HEK293 (cell line): Measurements from ENCODE around the gene GRM2.

Source experiments
- CTCF ChIA-PET: fragments of 350-600 bp; formaldehyde crosslinking; extraction: SDS; loops from one replicate; lab custom pipeline; 2021; ENCODE audit warnings: antibody characterized with exemption; lab: Yijun Ruan, JAX
- POLR2A ChIA-PET: fragments of 300-600 bp; formaldehyde crosslinking; extraction: SDS; loops from one replicate; lab custom pipeline; 2020; ENCODE audit warnings: antibody characterized with exemption, inconsistent platforms; lab: Yijun Ruan, JAX
- H3K27ac ChIP-seq: fragments of 200-500 bp; sonication (Bioruptor generic); 2 replicates; pipeline ENCODE4 v1.5.1; 2014; ENCODE audit warnings: low read depth, low read length, control low read depth, inconsistent platforms; ENCODE audit errors: extremely low read depth
- H3K36me3 ChIP-seq, 2 experiments: fragments of 200-500 bp in 1 of 2; sonication (Bioruptor generic) in 1 of 2; 1 replicate in 1 of 2; 2 replicates in 1 of 2; pipeline ENCODE4 v1.5.1; 2014 to 2017; ENCODE audit warnings: inconsistent platforms in 2 of 2, low read length in 2 of 2; ENCODE audit not compliant: control insufficient read depth in 2 of 2, insufficient read depth in 1 of 2
- H3K4me1 ChIP-seq: fragments of 200-500 bp; sonication (Bioruptor generic); 2 replicates; pipeline ENCODE4 v1.5.1; 2014; ENCODE audit warnings: mild to moderate bottlenecking, low read length, inconsistent platforms; ENCODE audit not compliant: control insufficient read depth, insufficient read depth
- H3K4me3 ChIP-seq: 2 replicates; pipeline ENCODE4 v1.5.1; 2011; ENCODE audit warnings: low read depth, mild to moderate bottlenecking, control low read depth, low read length, moderate library complexity
- H3K9me3 ChIP-seq: fragments of 200-500 bp; sonication (Bioruptor generic); 2 replicates; pipeline ENCODE4 v1.5.1; 2014; ENCODE audit warnings: low read depth, low read length, inconsistent platforms; ENCODE audit not compliant: control insufficient read depth, insufficient read depth
- ELK4 ChIP-seq: IDR thresholded peaks from 2 replicates; pipeline ENCODE4 v1.6.1; 2011; ENCODE audit warnings: mild to moderate bottlenecking, low read depth, low read length, borderline replicate concordance
- HOXA7 ChIP-seq: sonication (generic); formaldehyde crosslinking; IDR thresholded peaks from 2 replicates; pipeline ENCODE4 v1.8.1; 2022; ENCODE audit warnings: missing genetic modification reagents, borderline replicate concordance
- HOXD13 ChIP-seq: sonication (generic); formaldehyde crosslinking; IDR thresholded peaks from 2 replicates; pipeline ENCODE4 v1.8.0; 2022; ENCODE audit warnings: missing genetic modification reagents, borderline replicate concordance
- OVOL3 ChIP-seq: fragments of 450-650 bp; formaldehyde crosslinking; IDR thresholded peaks from 2 replicates; pipeline ENCODE4 v1.5.1; 2016; ENCODE audit warnings: missing biosample characterization, missing genetic modification characterization
- PRDM2 ChIP-seq: fragments of 450-650 bp; formaldehyde crosslinking; IDR thresholded peaks from 2 replicates; pipeline ENCODE4 v1.5.1; 2016; ENCODE audit warnings: missing biosample characterization, missing genetic modification characterization, borderline replicate concordance
- ZBTB49 ChIP-seq: fragments of 450-650 bp; formaldehyde crosslinking; IDR thresholded peaks from 2 replicates; pipeline ENCODE4 v1.5.1; 2016; ENCODE audit warnings: missing biosample characterization, missing genetic modification characterization, low read depth
- ZFP69B ChIP-seq: fragments of 450-650 bp; formaldehyde crosslinking; IDR thresholded peaks from 2 replicates; pipeline ENCODE4 v1.5.1; 2016; ENCODE audit warnings: missing biosample characterization, missing genetic modification characterization
- ZNF121 ChIP-seq: fragments of 450-650 bp; formaldehyde crosslinking; IDR thresholded peaks from 2 replicates; pipeline ENCODE4 v1.5.1; 2016; ENCODE audit warnings: missing biosample characterization, missing genetic modification characterization
- ZNF133 ChIP-seq: fragments of 450-650 bp; formaldehyde crosslinking; IDR thresholded peaks from 2 replicates; pipeline ENCODE4 v1.5.1; 2016; ENCODE audit warnings: missing biosample characterization, missing genetic modification characterization
- ZNF174 ChIP-seq: fragments of 450-650 bp; formaldehyde crosslinking; IDR thresholded peaks from 2 replicates; pipeline ENCODE4 v1.5.0; 2017; ENCODE audit warnings: missing biosample characterization, mild to moderate bottlenecking, missing genetic modification characterization
- ZNF214 ChIP-seq: fragments of 450-650 bp; formaldehyde crosslinking; IDR thresholded peaks from 2 replicates; pipeline ENCODE4 v1.5.1; 2017; ENCODE audit warnings: missing biosample characterization, mild to moderate bottlenecking, missing genetic modification characterization, borderline replicate concordance
- ZNF280C ChIP-seq: fragments of 450-650 bp; formaldehyde crosslinking; IDR thresholded peaks from 2 replicates; pipeline ENCODE4 v1.5.1; 2016; ENCODE audit warnings: missing biosample characterization, missing genetic modification characterization
- ZNF324 ChIP-seq: fragments of 450-650 bp; formaldehyde crosslinking; IDR thresholded peaks from 2 replicates; pipeline ENCODE4 v1.5.1; 2016; ENCODE audit warnings: missing biosample characterization, missing genetic modification characterization
- ZNF433 ChIP-seq: fragments of 450-650 bp; formaldehyde crosslinking; IDR thresholded peaks from 2 replicates; pipeline ENCODE4 v1.5.1; 2016; ENCODE audit warnings: missing biosample characterization, missing genetic modification characterization, low read depth
- ZNF449 ChIP-seq: fragments of 450-650 bp; formaldehyde crosslinking; IDR thresholded peaks from 2 replicates; pipeline ENCODE4 v1.5.1; 2017; ENCODE audit warnings: missing biosample characterization, mild to moderate bottlenecking, missing genetic modification characterization, moderate library complexity
- ZNF473 ChIP-seq: fragments of 450-650 bp; formaldehyde crosslinking; IDR thresholded peaks from 2 replicates; pipeline ENCODE4 v1.5.1; 2017; ENCODE audit warnings: missing biosample characterization, missing genetic modification characterization
- ZNF558 ChIP-seq: fragments of 450-650 bp; formaldehyde crosslinking; IDR thresholded peaks from 2 replicates; pipeline ENCODE4 v1.5.1; 2016; ENCODE audit warnings: missing biosample characterization, missing genetic modification characterization
- ZNF623 ChIP-seq: fragments of 450-650 bp; formaldehyde crosslinking; IDR thresholded peaks from 2 replicates; pipeline ENCODE4 v1.5.1; 2016; ENCODE audit warnings: missing biosample characterization, missing genetic modification characterization
- ZNF704 ChIP-seq: fragments of 450-650 bp; formaldehyde crosslinking; IDR thresholded peaks from 2 replicates; pipeline ENCODE4 v1.5.1; 2016; ENCODE audit warnings: missing biosample characterization, missing genetic modification characterization
- ZNF707 ChIP-seq: fragments of 450-650 bp; formaldehyde crosslinking; IDR thresholded peaks from 2 replicates; pipeline ENCODE4 v1.5.1; 2016; ENCODE audit warnings: missing biosample characterization, missing genetic modification characterization
- ZNF791 ChIP-seq: fragments of 450-650 bp; formaldehyde crosslinking; IDR thresholded peaks from 2 replicates; pipeline ENCODE4 v1.5.1; 2016; ENCODE audit warnings: missing biosample characterization, missing genetic modification characterization

The GRM2 gene

GRCh38 chr3:51678186-51678585 is 28.7 kb upstream of the GRM2 start:
- no peak overlapping the region for H3K27ac ChIP-seq
- no peaks in the 10 kb centered on the region for H3K4me1 ChIP-seq
- peaks cover 0 to 89% of the 10 kb centered on the region in 2 experiments; a peak in 1 of 3 replicates for H3K36me3 ChIP-seq
- H3K4me3 ChIP-seq = no peak overlapping the region
- POLR2A ChIA-PET = no interaction called here
- no peaks in the 10 kb centered on the region for H3K9me3 ChIP-seq
- TF ChIP-seq ZBTB49 (no peak), ZNF133 (tag by site-specific recombination) (no peak), ZNF324 (no peak), ZNF280C (tag by site-specific recombination) (no peak), ZNF121 (tag by site-specific recombination) (no peak), ZNF214 (tag by site-specific recombination) (no peak), ZFP69B (tag by site-specific recombination) (no peak), ZNF707 (tag by site-specific recombination) (no peak), ZNF174 (tag by site-specific recombination) (no peak), ZNF449 (tag by site-specific recombination) (no peak), ZNF791 (tag by site-specific recombination) (no peak), HOXA7 (CRISPR knock-in tag) (no peak), ELK4 (no peak)
- TF ChIP-seq, all 188 proteins: peak for 0
- CTCF ChIA-PET = no interaction called here

- H3K9me3 ChIP-seq = no peaks in the 10 kb centered on the region
- H3K4me1 ChIP-seq = no peaks in the 10 kb centered on the region
- peaks cover 0 to 94% of the 10 kb centered on the region in 2 experiments; a peak in 1 of 3 replicates for H3K36me3 ChIP-seq
- ChIA-PET CTCF (interaction anchor here (1.6 to 4.5 kb wide), 2 partner anchors 9 to 177 kb away, joined by 6 to 71 read pairs; partner anchors contain the start of gene DCAF1), POLR2A (no interaction called here)
- H3K27ac ChIP-seq = no peak overlapping the region
- H3K4me3 ChIP-seq = no peak overlapping the region
- no peak for TF ChIP-seq HOXD13 (CRISPR knock-in tag)
- no peak for TF ChIP-seq ZNF623 (tag by site-specific recombination)
- TF ChIP-seq ZNF433 (tag by site-specific recombination) = no peak
- no peak for TF ChIP-seq OVOL3
- no peak for TF ChIP-seq ZNF704 (tag by site-specific recombination)
- TF ChIP-seq ZNF473 (tag by site-specific recombination) = no peak
- no peak for TF ChIP-seq PRDM2 (tag by site-specific recombination)
- no peak for TF ChIP-seq ZNF558 (tag by site-specific recombination)
Measured at GRCh38 chr3:51678641-51679040, 28.2 kb upstream of the GRM2 start.
